OCI-LY7 (cell line): ENCODE data around the gene SIRT3.

Experiments
- EZH2phosphoT487 ChIP-seq: fragments of 200-600 bp; sonication (generic); IDR thresholded peaks from 2 replicates; pipeline ENCODE4 v1.6.1; 2018; ENCODE audit warnings: low read depth, borderline replicate concordance, mild to moderate bottlenecking, mixed run types, antibody characterized with exemption, low read length, moderate library complexity, mixed read lengths
- TF ChIP-seq, protein P1 (sequence below): fragments of 200-600 bp; sonication (generic); conservative IDR thresholded peaks from 2 replicates; pipeline ENCODE4 v1.5.1; 2014; ENCODE audit warnings: mild to moderate bottlenecking, antibody characterized with exemption, low read length, moderate library complexity, mixed read lengths

DNA sequence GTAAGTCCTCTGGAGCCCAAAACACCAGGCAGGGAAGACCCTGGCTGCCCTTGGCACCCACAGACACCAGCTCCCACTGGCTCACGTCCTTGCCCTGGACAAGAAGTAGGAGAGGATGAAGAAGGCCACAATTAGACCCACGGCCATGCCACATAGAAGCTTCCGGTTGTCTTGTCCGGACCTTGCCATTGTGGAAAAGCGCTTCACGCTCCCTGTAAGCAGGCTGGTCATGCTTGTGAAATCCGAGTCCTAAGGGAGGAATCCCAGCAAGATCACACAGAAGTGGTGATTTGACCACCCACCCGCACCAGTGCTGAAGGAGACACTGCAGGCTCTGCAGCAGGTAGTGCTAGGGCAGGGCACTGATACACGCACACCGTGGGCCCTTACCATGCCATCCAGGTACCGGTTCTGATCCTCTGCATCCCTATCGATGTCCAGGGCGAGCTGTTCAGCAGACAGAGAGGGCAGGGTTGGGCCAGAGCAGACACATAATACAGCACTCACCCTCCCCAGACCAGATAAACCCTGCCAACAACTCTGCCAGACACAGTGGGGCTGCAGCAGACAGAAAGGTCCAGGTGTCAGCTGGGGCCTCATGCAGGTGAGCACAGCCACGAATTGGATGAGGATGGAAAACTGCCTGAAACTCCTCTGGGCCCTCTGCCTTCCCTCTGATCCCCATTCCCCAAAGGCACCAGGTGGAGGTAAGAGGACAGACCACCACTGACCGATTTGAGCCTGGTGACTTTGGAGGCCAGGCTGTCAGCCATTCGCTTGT lies 30.7 kb downstream of the SIRT3 start:
- TF ChIP-seq, protein P1, sequence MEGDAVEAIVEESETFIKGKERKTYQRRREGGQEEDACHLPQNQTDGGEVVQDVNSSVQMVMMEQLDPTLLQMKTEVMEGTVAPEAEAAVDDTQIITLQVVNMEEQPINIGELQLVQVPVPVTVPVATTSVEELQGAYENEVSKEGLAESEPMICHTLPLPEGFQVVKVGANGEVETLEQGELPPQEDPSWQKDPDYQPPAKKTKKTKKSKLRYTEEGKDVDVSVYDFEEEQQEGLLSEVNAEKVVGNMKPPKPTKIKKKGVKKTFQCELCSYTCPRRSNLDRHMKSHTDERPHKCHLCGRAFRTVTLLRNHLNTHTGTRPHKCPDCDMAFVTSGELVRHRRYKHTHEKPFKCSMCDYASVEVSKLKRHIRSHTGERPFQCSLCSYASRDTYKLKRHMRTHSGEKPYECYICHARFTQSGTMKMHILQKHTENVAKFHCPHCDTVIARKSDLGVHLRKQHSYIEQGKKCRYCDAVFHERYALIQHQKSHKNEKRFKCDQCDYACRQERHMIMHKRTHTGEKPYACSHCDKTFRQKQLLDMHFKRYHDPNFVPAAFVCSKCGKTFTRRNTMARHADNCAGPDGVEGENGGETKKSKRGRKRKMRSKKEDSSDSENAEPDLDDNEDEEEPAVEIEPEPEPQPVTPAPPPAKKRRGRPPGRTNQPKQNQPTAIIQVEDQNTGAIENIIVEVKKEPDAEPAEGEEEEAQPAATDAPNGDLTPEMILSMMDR, result no peak
- no peak for TF ChIP-seq EZH2phosphoT487
